Measurements from ENCODE around the gene TTC23. TPM values are rescaled to one million over a fixed set of nuclear protein-coding genes. Genes with fewer than 3 reads are reported as not detected.

The TTC23 gene
- polyA plus RNA-seq, 1 donor (not counting 4 experiments of a cell fraction or from before 2014, with no cell fraction given) = 6.7 TPM

- no peak for FAIRE-seq
- H3K9me3 ChIP-seq (ENCODE audit: control insufficient read depth, low read depth, low read length) = no peaks in the 10 kb centered on the region
These were observed 117.3 kb downstream of the TTC23 start for GRCh38 chr15:99132122-99132521.

GRCh38 chr15:99131441-99132023, 117.8 kb downstream of the TTC23 start:
- no peaks in the 10 kb centered on the region for H3K27me3 ChIP-seq (ENCODE audit: control insufficient read depth, extremely low read depth, insufficient read depth, low read length)
- dilution Hi-C loops (cut with MboI; ENCODE audit: extremely low pct_ligation_motif_present, low sequenced_read_pairs) = no loop called here
- DNase-seq (ENCODE audit: low read depth, low spot score) (no peak), FAIRE-seq (no peak)
- no peaks in the 10 kb centered on the region for H3K9me3 ChIP-seq (ENCODE audit: control insufficient read depth, low read depth, low read length)
- H3K4me2 ChIP-seq (ENCODE audit: control insufficient read depth, extremely low read depth, insufficient read depth, low read depth, low read length) = no peak overlapping the region
- H3K79me2 ChIP-seq (ENCODE audit: control insufficient read depth, insufficient read depth, low read length) = no peaks in the 10 kb centered on the region
- no peak overlapping the region for H3K4me3 ChIP-seq (ENCODE audit: control insufficient read depth in 2 of 3, extremely low read depth in 1 of 3, insufficient read depth in 2 of 3, low read depth in 1 of 3, low read length in 3 of 3)
- H3K27ac ChIP-seq (ENCODE audit: control insufficient read depth, insufficient read depth, low read length) = no peak overlapping the region
- TF ChIP-seq CTCF (optimal IDR thresholded peaks at IDR 0.05 in 1 of 3, IDR thresholded peaks at IDR 0.05 in 1 of 3, conservative IDR thresholded peaks at IDR 0.05 in 1 of 3; ENCODE audit: extremely low read depth in 1 of 3, insufficient read depth in 2 of 3, low read length in 3 of 3) (no peak), EZH2 (IDR thresholded peaks at IDR 0.05; ENCODE audit: low read length) (no peak)
- no peaks in the 10 kb centered on the region for H4K20me1 ChIP-seq (ENCODE audit: control insufficient read depth, extremely low read depth, insufficient read depth, low read length)
- H3K4me1 ChIP-seq (ENCODE audit: control insufficient read depth, extremely low read depth, insufficient read depth, low read length) = no peaks in the 10 kb centered on the region
- H3K9ac ChIP-seq (ENCODE audit: control insufficient read depth, extremely low read depth, insufficient read depth, low read length) = no peak overlapping the region
- H3K9me1 ChIP-seq (ENCODE audit: control insufficient read depth, extremely low read depth, insufficient read depth, low read length) = no peaks in the 10 kb centered on the region
- no peak overlapping the region for H2AFZ ChIP-seq (ENCODE audit: control insufficient read depth, low read length)
- H3K36me3 ChIP-seq (ENCODE audit: control insufficient read depth in 2 of 2, extremely low read depth in 1 of 2, insufficient read depth in 2 of 2, low read length in 2 of 2) = peaks cover 0 to 1% of the 10 kb centered on the region in 2 experiments

More at GRCh38 chr15:99132122-99132521, 117.3 kb downstream of the TTC23 start:
- TF ChIP-seq EZH2 (IDR thresholded peaks at IDR 0.05; ENCODE audit: low read length) (no peak), CTCF (optimal IDR thresholded peaks at IDR 0.05 in 1 of 3, IDR thresholded peaks at IDR 0.05 in 1 of 3, conservative IDR thresholded peaks at IDR 0.05 in 1 of 3; ENCODE audit: extremely low read depth in 1 of 3, insufficient read depth in 2 of 3, low read length in 3 of 3) (no peak)
- no peak overlapping the region for H3K27ac ChIP-seq (ENCODE audit: control insufficient read depth, insufficient read depth, low read length)
- no peak overlapping the region for H3K9ac ChIP-seq (ENCODE audit: control insufficient read depth, extremely low read depth, insufficient read depth, low read length)
- H4K20me1 ChIP-seq (ENCODE audit: control insufficient read depth, extremely low read depth, insufficient read depth, low read length) = no peaks in the 10 kb centered on the region
- H3K4me2 ChIP-seq (ENCODE audit: control insufficient read depth, extremely low read depth, insufficient read depth, low read depth, low read length) = no peak overlapping the region
- H3K27me3 ChIP-seq (ENCODE audit: control insufficient read depth, extremely low read depth, insufficient read depth, low read length) = no peaks in the 10 kb centered on the region
- H3K4me3 ChIP-seq (ENCODE audit: control insufficient read depth in 2 of 3, extremely low read depth in 1 of 3, insufficient read depth in 2 of 3, low read depth in 1 of 3, low read length in 3 of 3) = no peak overlapping the region
- H2AFZ ChIP-seq (ENCODE audit: control insufficient read depth, low read length) = no peak overlapping the region
- no peaks in the 10 kb centered on the region for H3K4me1 ChIP-seq (ENCODE audit: control insufficient read depth, extremely low read depth, insufficient read depth, low read length)
- DNase-seq (ENCODE audit: low read depth, low spot score) = no peak
- H3K79me2 ChIP-seq (ENCODE audit: control insufficient read depth, insufficient read depth, low read length) = no peaks in the 10 kb centered on the region
- peaks cover 0 to 4% of the 10 kb centered on the region in 2 experiments for H3K36me3 ChIP-seq (ENCODE audit: control insufficient read depth in 2 of 2, extremely low read depth in 1 of 2, insufficient read depth in 2 of 2, low read length in 2 of 2)
- dilution Hi-C loops (cut with MboI; ENCODE audit: extremely low pct_ligation_motif_present, low sequenced_read_pairs) = no loop called here
- no peaks in the 10 kb centered on the region for H3K9me1 ChIP-seq (ENCODE audit: control insufficient read depth, extremely low read depth, insufficient read depth, low read length)
